NCI-H1930 (cell line): ENCODE measurements around the gene CTNNA3.

Experiments used
- DNase-seq, 2 experiments: peaks; one replicate each; lab custom pipeline; 2025; lab: John Stamatoyannopoulos, UW

Gene CTNNA3

DNA sequence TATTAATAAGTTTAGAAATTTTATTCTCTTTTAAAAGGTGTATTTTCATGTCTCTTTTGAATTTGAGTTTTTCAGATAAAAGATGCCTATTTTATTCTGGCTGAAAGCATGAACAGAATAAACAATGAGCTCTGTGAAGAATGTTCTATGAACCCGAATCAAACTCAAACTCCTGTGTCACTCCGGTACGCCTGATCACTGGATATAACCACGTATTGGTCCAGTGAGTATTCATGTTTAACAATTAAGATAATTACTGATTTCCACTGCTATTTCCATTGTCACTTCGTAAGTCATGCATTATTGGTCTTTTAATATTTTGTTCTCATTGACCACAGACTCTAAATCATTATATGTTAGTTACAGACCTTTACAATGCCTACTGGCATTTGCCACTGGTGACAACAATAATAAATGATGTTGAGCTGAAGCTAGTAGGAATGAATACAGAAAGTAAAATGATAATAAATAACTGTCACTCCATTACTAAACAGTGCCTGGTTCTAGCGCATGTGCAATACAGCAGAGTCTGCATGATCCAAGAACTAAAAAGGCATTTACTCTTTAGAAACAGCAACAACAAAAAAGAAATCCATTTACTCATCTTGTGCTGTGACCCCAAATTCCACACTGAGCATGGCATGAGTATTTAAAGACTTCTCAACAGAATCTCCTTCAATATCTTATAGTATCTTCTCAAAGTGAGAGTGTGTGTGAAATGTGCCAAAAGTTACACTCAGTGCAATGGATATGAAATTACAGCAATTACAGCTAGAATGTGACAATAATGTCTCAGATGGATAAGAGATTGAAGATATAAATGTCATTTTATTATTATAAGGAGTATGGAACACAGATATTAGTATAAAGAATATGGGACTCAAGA, 1597.2 kb downstream of the CTNNA3 start:
- no peak for DNase-seq

DNA sequence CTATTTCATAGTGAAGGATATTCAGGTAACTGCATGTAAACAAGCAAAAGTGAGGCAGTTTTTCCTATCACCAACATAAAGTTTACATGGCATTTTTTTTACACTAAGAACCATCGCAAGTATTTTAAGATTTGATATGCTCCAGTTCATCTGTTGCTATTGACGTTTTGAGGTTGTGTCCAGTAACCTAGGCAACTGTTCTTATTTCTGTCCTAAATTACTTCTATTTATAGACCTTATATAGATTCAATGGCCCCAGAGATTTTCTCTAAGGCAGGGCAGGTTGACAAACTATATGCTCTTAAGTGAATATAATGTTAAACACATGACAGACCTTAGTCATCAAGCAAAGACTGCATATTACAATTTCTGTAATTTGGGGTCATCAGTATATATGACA, 1600.4 kb downstream of the CTNNA3 start:
- DNase-seq: no peak

DNA sequence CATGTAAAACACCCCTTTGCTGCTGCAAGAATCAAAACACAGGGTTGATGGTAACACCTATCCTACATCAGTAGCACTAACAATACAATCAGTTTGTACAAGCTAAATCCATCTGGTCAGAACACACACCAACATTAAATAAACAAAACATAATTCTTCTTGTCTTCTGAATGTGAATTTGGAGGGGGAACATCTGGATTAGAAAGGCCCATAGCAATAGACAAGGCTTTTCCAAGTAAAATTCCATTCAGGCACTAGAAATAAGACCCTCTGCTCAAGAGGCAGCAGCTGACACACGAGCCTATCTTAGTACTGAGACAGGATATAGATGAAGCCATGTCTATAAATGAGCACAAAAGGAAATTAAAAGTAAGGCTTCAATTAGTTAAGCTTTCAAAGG, 1610.1 kb downstream of the CTNNA3 start:
- no peak for DNase-seq

DNA sequence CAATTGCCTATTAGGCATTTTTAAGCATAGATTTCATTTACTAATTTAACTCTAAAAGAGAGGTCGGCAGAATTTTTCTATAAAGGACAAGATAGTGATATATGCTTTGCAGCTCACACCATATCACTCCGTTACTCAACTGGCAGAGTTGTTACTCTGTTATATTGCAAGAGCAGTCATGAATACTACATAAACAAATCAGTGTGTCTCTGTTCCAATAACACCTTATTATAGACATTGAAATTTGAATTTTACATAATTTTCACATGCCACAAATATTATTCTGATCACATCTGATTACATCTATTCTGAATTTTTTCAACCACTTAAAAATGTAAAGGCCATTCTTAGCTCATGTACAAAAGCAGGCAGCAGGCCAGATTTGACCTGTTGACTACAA, 1624.1 kb downstream of the CTNNA3 start:
- no peak for DNase-seq

DNA sequence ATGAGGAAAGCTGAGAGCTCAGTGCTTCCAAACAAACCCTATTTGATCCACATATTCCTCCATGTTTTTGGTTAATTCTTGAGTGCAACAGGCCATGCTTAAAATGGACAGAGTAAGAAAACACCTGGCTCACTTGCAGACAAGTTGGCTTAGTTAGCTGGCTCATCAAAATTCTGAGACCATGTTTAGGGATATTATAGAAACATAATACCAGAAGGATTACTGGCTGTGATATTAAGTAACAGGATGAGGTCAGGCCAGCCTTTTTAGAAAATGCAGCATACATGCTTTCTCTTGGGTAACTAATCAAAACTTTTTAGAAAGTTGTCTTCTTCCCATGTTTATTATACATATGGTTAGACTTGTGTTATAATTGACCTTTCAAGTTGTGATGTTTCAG, 1637.4 kb downstream of the CTNNA3 start:
- no peak for DNase-seq

DNA sequence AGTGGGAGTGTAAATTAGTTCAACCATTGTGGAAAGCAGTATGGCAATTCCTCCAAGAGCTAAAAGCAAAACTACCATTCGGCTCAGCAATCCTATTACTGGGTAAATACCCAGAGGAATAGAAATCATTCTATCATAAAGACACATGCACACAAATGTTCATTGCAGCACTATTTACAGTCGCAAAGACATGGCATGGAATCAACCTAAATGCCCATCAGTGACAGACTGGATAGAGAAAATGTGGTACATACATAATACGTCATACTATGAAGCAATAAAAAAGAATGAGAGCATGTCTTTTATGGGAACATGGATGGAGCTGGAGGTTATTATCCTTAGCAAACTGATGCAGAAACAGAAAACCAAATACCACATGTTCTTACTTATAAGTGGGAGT, 1646.7 kb downstream of the CTNNA3 start:
- no peak for DNase-seq

DNA sequence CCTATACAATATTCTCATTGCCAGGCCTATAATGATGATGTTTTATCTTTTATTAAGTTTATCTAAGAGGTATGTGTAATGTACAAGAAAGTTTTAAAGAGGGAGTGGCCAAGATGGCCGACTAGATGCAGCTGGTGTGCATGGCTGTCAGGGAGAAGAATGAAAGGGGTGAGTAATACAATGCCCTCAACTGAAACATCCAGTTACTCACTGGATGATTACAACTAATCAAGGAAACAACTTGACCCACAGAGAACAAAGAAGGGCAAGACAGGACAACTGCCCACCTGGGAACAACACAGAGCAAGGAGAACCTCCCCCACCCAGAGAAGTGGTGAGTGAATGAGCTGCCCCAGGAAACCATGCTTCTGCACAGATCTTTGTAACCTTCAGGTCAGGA, 1650.1 kb downstream of the CTNNA3 start:
- DNase-seq: no peak

DNA sequence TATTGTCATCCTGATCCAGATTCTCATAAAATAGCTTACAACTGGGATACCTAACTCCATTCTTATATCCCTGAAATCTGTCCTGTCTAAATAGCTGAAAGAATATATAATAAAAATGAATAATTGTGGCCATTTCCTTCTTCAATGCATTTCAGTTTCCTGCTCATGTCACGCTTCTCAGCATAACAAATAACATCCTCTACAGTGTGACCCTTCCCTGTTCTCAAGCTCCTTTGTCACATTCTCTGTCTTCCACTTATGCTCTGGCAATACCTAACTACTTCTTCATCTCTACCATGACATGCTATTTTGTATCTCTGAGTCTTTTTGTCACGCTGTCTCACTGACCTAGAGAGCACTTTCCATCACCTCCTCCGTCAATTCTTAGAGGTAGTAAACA, 1654.2 kb downstream of the CTNNA3 start:
- no peak for DNase-seq

DNA sequence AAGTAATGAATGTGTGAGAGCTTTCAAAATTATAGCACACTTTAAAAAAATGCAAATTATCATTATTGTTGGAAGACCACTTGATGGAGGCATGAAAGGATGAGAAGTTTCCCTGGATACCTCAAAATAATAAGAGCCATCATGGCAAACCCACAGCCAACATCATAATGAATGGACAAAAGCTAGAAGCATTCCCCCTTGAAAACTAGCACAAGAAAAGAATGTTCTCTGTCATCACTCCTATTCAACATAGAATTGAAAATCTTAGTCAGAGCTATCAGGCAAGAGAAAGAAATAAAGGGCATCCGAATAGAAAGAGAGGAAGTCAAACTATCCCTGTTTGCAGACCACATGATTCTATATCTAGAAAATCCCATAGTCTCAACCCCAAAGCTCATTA, 1657.4 kb downstream of the CTNNA3 start:
- no peak for DNase-seq

DNA sequence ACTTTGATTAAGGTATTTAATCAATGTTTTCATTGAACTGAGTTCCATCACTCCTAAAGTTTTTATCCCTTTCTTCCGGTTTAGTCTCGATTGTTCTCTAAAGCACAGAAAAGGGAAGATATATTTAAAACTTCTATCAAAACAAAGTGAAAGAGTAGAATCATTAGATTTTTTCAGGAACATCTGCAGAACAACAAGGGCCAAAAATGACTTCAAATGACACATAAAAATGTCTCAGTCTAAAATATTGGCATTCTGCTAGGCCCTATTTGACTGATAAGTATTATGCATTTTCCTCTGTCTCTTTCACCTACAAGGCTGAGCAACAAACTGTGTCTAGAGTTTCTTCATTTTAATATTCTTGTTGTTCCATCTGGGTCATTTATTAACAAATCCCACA, 1669.7 kb downstream of the CTNNA3 start:
- no peak for DNase-seq

DNA sequence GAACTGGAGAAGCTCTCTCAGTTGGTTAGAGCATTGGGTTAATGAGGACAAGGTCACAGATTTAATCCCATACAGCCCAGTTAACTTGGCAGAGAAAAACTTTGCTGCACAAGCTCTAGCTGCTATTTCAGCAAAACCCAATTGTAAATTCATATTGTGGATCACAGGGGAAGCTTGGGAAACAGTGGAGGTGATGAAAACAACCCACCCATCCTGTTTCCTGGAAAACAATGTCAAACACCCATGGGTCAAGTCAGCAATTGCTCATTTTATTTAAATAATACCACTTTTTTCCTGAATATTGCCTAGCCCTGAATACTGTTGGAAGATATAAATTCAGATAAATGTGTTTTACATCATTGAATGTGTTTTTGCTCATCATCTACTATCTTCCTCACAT, 1670.8 kb downstream of the CTNNA3 start:
- DNase-seq: no peak

DNA sequence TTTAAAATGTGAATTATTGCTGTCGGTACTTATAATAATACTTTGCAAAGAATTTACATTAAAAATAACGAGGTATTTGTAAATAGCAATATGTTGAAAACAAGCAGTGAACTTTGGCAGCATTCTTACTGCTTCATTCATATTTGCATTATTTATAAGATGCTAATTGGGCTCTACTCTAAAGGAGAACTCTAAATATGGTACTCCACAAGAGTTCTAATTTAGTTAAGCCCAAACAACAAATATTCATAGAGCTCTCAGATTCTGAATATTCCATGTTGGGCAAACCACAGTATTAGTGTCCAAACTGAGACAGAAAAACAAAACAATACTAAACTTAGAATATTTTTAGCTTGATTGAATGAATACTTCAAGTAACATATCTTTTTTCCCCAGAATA, 1674.6 kb downstream of the CTNNA3 start:
- DNase-seq: no peak

DNA sequence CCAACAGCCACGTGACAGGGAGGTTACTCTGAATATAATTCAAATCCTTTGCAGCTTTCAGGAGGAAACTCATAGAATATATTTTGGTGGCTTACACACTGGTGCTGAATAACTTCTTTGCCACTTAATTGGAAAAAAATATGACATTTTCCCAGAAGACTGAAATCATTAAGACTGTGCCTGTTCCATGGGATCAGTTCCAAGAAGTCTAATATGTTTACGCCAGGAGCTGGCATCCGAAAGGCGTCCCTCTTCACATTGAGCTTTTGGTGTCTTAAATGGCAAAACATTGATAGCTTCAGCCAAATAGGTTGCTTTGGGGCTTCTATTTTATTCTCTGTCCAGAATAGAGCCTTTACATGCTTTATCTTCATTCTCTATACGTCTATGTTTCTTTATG, 1687.8 kb downstream of the CTNNA3 start:
- DNase-seq: no peak

DNA sequence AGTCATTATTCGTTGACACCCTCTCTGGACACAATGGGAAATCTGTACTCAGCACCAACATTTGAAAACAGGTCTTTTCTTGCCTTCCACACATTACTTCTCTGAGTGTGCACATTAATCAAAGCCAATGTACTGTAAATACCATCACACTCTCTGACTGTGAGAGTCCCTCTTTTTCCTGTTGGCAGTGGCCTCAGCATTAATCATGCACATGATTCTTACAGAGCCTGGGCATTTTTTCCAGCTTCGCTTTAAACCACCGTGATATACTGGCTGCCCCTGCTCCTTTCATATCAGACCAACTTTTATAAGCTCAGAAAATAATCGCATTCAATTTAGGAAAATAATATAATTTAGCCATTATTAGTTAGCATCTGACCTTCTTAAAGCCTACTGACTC, 1689.6 kb downstream of the CTNNA3 start:
- DNase-seq: no peak

DNA sequence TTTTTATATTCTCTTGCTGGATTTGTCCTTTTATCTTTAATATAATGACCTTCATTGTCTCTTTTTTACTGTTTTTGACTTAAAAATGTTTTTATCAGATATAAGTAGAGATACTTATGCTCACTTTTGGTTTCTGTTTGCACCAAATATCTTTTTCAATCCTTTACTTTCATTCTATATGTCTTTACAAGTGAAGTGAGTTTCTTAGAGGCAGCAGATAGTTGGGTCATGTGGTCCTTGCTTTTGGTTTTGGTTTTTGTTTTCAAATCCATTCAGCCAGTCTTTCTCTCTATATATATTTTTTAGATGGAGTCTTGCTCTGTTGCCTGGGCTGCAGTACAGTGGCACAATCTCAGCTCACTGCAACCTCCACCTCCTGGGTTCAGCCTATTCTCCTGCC, 1702.5 kb downstream of the CTNNA3 start:
- no peak for DNase-seq

DNA sequence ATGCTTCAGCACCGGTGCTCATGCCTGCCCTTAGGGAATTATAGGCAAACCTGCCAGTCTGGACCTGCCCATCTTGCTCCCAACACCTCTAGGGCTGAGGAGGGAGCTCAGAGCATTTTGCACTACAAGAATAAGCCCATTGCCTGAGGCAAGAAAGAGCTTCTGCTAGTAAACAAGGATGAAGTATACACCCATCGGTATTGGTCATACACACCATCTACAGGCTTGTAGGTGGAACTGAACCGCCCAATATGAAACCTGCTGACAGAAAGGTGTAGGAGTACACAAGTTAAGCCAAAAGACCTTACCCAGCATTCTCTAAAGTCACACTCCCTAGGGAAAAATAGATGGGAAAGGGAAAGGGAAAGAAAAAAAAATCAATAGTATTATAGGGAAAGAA, 1727.1 kb downstream of the CTNNA3 start:
- no peak for DNase-seq

DNA sequence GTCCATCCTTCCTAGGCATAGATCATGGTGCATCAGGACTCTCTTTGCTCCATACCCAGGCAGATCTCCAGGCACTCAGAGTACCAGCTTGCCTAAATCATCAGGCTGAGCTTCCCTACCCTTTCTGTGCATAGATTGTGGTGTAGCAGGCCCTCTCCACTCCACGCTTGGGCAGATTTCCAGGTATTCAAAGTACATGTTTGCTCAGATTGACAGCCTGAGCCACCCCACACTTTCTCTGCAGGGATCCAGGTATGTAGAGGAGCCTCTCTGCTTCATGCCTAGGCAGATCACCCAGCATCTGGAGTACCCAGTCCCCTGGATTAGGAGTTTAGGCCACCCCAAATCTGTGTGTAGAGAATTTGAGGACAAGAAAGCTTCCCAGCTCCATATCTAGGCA, 1727.6 kb downstream of the CTNNA3 start:
- DNase-seq: no peak

DNA sequence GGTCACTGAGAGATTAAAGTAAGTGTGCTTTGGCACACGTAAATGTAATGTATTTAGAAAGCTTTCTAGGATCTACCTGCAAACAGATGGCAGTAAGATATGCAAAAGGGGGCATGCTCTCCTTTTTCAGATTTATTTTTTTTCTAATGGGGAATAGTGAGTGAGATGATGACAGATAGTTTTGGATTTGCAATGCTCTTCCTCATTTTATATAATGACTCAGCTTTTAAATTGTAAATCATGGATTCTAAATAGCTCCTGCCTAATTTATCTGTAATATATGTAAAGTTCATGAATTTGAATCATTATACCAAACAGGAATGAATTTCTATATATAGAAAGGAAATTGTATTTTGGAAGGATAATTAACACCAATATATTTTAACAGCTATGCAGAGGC, 1731.8 kb downstream of the CTNNA3 start:
- no peak for DNase-seq

DNA sequence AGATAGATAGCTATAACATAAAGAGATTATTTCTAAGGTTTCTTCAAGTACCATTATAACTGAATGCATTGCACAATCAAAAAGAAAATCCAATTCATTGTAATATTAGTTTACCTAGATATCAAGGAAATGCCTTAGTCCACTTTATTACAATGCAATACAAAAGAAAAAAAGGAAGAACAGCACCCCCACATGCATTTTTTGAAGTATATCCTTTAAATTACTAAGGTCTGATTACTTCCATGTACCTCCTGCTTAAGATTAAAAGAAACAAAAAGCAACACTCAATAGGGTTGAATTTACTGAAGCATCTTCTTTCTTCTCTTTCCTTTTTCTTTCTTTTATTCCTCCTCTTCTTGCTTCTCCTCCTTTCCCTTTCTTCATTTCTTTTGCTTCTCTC, 1743.9 kb downstream of the CTNNA3 start:
- DNase-seq: no peak

DNA sequence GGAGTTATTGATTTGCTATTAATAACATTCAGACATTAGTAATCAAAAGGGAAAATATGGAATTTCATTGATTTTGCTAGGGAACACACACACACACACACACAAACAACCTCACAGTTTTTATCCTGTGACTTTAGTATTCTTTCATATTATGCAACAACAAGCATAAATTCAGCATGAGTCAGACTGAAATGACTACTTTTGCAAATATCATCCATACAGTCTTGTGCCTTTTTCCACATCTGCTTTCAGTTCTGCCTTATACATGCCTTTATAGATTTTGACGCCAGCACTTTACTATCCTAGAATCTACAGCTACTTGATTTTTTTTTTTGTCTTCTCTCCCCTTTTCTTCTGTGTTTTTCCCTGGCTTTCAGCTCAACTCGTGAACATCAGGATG, 1745.9 kb downstream of the CTNNA3 start:
- DNase-seq: no peak

DNA sequence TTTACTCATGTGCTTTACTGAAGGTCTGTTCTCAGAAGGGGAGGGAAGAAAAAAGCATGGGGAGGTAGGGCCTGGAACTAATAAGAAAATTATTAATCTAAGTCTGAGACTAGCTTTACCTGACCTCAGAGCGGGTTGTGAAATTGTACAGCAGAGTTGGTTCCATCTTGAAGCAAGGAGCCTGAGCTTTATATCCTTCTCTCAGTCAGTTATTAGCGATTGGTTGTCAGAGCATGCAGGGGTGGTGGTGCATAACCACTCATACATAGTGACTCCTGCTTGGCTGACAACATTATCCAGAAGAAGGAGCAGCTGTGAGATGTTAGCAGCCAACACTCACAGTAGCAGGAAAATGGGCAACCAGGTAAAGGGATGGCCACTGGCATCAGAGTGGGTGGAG, 1746.5 kb downstream of the CTNNA3 start:
- DNase-seq: no peak

DNA sequence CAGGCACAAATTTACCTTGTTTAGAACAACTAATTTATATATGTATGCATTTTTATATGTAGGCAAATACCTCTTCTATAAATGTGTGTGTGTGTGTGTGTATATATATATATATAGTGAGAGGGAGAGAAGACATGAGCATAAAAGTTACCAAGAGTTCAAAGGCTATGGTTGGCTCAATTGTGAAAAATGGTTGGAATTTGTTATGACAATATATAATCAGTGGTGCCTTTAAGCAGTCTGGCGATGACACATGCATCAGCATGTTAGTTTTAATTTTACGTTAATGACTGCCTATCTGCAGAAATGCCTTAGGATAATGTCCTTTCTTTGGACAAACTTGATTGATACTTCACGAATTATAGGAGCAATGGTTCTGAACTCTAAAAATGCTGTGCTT, 1750.9 kb downstream of the CTNNA3 start:
- no peak for DNase-seq

DNA sequence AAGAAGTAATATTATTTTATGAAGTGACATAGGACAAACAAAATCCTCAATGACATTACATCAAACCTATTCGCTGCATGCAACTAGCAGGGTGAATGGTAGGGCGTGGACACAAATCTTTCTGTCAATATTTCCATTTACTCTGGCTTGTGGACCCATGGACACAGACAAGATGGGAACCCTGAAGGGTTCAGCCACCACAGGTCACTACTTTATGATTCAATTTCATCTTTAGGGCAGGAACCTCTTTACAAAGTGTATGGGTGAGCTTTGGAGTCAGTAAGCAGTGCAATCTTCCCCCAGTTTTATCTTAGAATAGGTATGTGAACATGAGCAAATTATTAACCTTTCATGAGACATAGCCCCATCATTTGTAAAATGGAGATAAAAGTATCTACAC, 1752.5 kb downstream of the CTNNA3 start:
- DNase-seq: no peak
